HEK293 (cell line): ENCODE data around the gene FKBP5.

Experiments
- CTCF ChIA-PET: fragments of 350-600 bp; formaldehyde crosslinking; extraction: SDS; loops from one replicate; lab custom pipeline; 2021; ENCODE audit warnings: antibody characterized with exemption; lab: Yijun Ruan, JAX
- POLR2A ChIA-PET: fragments of 300-600 bp; formaldehyde crosslinking; extraction: SDS; loops from one replicate; lab custom pipeline; 2020; ENCODE audit warnings: antibody characterized with exemption, inconsistent platforms; lab: Yijun Ruan, JAX
- H3K27ac ChIP-seq: fragments of 200-500 bp; sonication (Bioruptor generic); 2 replicates; pipeline ENCODE4 v1.5.1; 2014; ENCODE audit warnings: low read depth, low read length, control low read depth, inconsistent platforms; ENCODE audit errors: extremely low read depth
- H3K36me3 ChIP-seq, 2 experiments: fragments of 200-500 bp in 1 of 2; sonication (Bioruptor generic) in 1 of 2; 1 replicate in 1 of 2; 2 replicates in 1 of 2; pipeline ENCODE4 v1.5.1; 2014 to 2017; ENCODE audit warnings: inconsistent platforms in 2 of 2, low read length in 2 of 2; ENCODE audit not compliant: control insufficient read depth in 2 of 2, insufficient read depth in 1 of 2
- H3K4me1 ChIP-seq: fragments of 200-500 bp; sonication (Bioruptor generic); 2 replicates; pipeline ENCODE4 v1.5.1; 2014; ENCODE audit warnings: mild to moderate bottlenecking, low read length, inconsistent platforms; ENCODE audit not compliant: control insufficient read depth, insufficient read depth
- H3K4me3 ChIP-seq: 2 replicates; pipeline ENCODE4 v1.5.1; 2011; ENCODE audit warnings: low read depth, mild to moderate bottlenecking, control low read depth, low read length, moderate library complexity
- H3K9me3 ChIP-seq: fragments of 200-500 bp; sonication (Bioruptor generic); 2 replicates; pipeline ENCODE4 v1.5.1; 2014; ENCODE audit warnings: low read depth, low read length, inconsistent platforms; ENCODE audit not compliant: control insufficient read depth, insufficient read depth
- CTCF ChIP-seq: fragments of 450-650 bp; formaldehyde crosslinking; IDR thresholded peaks from 2 replicates; pipeline ENCODE4 v1.5.1; 2016; ENCODE audit warnings: missing biosample characterization, missing genetic modification characterization
- GLI2 ChIP-seq: fragments of 450-650 bp; formaldehyde crosslinking; IDR thresholded peaks from 2 replicates; pipeline ENCODE4; 2017; ENCODE audit warnings: missing biosample characterization, missing genetic modification characterization, low read depth, borderline replicate concordance
- GLIS2 ChIP-seq: fragments of 450-650 bp; formaldehyde crosslinking; IDR thresholded peaks from 2 replicates; pipeline ENCODE4 v1.5.1; 2016; ENCODE audit warnings: missing biosample characterization, missing genetic modification characterization
- HOXA7 ChIP-seq: sonication (generic); formaldehyde crosslinking; IDR thresholded peaks from 2 replicates; pipeline ENCODE4 v1.8.1; 2022; ENCODE audit warnings: missing genetic modification reagents, borderline replicate concordance
- HOXC10 ChIP-seq: sonication (generic); formaldehyde crosslinking; IDR thresholded peaks from 2 replicates; pipeline ENCODE4 v1.8.1; 2023; ENCODE audit warnings: mild to moderate bottlenecking, missing genetic modification reagents
- IKZF3 ChIP-seq: fragments of 450-650 bp; IDR thresholded peaks from 2 replicates; pipeline ENCODE4 v1.5.0; 2018; ENCODE audit warnings: missing biosample characterization, mild to moderate bottlenecking, missing genetic modification characterization, moderate library complexity
- OVOL3 ChIP-seq: fragments of 450-650 bp; formaldehyde crosslinking; IDR thresholded peaks from 2 replicates; pipeline ENCODE4 v1.5.1; 2016; ENCODE audit warnings: missing biosample characterization, missing genetic modification characterization
- YY1 ChIP-seq: fragments of 450-650 bp; formaldehyde crosslinking; IDR thresholded peaks from 2 replicates; pipeline ENCODE4 v1.5.1; 2018; ENCODE audit warnings: missing biosample characterization, missing genetic modification characterization
- ZNF112 ChIP-seq: fragments of 450-650 bp; formaldehyde crosslinking; IDR thresholded peaks from 2 replicates; pipeline ENCODE4 v1.5.0; 2017; ENCODE audit warnings: missing biosample characterization, missing genetic modification characterization
- ZNF132 ChIP-seq: fragments of 450-650 bp; formaldehyde crosslinking; IDR thresholded peaks from 2 replicates; pipeline ENCODE4 v1.5.1; 2017; ENCODE audit warnings: missing biosample characterization, missing genetic modification characterization, borderline replicate concordance
- ZNF157 ChIP-seq: fragments of 450-650 bp; formaldehyde crosslinking; IDR thresholded peaks from 2 replicates; pipeline ENCODE4 v1.5.1; 2016; ENCODE audit warnings: missing biosample characterization, missing genetic modification characterization
- ZNF169 ChIP-seq: fragments of 450-650 bp; formaldehyde crosslinking; IDR thresholded peaks from 2 replicates; pipeline ENCODE4 v1.5.1; 2016; ENCODE audit warnings: missing biosample characterization, missing genetic modification characterization
- ZNF18 ChIP-seq: fragments of 450-650 bp; formaldehyde crosslinking; IDR thresholded peaks from 2 replicates; pipeline ENCODE4 v1.5.1; 2016; ENCODE audit warnings: missing biosample characterization, missing genetic modification characterization
- ZNF37A ChIP-seq: fragments of 450-650 bp; IDR thresholded peaks from 2 replicates; pipeline ENCODE4 v1.5.1; 2018; ENCODE audit warnings: missing biosample characterization, missing genetic modification characterization
- ZNF394 ChIP-seq: fragments of 450-650 bp; formaldehyde crosslinking; IDR thresholded peaks from 2 replicates; pipeline ENCODE4 v1.5.1; 2016; ENCODE audit warnings: missing biosample characterization, missing genetic modification characterization, mild to moderate bottlenecking, moderate library complexity, borderline replicate concordance
- ZNF513 ChIP-seq: fragments of 450-650 bp; IDR thresholded peaks from 2 replicates; pipeline ENCODE4 v1.5.1; 2018; ENCODE audit warnings: missing biosample characterization, missing genetic modification characterization
- ZNF521 ChIP-seq: fragments of 450-650 bp; formaldehyde crosslinking; IDR thresholded peaks from 2 replicates; pipeline ENCODE4 v1.5.1; 2017; ENCODE audit warnings: missing biosample characterization, mild to moderate bottlenecking, missing genetic modification characterization
- ZNF549 ChIP-seq: fragments of 450-650 bp; IDR thresholded peaks from 2 replicates; pipeline ENCODE4 v1.5.1; 2018; ENCODE audit warnings: missing biosample characterization, missing genetic modification characterization, mild to moderate bottlenecking, inconsistent platforms, moderate library complexity
- ZNF571 ChIP-seq: fragments of 450-650 bp; formaldehyde crosslinking; IDR thresholded peaks from 2 replicates; pipeline ENCODE4 v1.5.0; 2017; ENCODE audit warnings: missing biosample characterization, missing genetic modification characterization
- ZNF580 ChIP-seq: fragments of 450-650 bp; formaldehyde crosslinking; IDR thresholded peaks from 2 replicates; pipeline ENCODE4 v1.5.1; 2016; ENCODE audit warnings: missing biosample characterization, missing genetic modification characterization
- ZNF600 ChIP-seq: fragments of 450-650 bp; formaldehyde crosslinking; IDR thresholded peaks from 2 replicates; pipeline ENCODE4 v1.5.1; 2016; ENCODE audit warnings: missing biosample characterization, missing genetic modification characterization
- ZNF747 ChIP-seq: fragments of 450-650 bp; formaldehyde crosslinking; IDR thresholded peaks from 2 replicates; pipeline ENCODE4 v1.5.1; 2016; ENCODE audit warnings: missing biosample characterization, missing genetic modification characterization
- ZNF843 ChIP-seq: fragments of 450-650 bp; formaldehyde crosslinking; IDR thresholded peaks from 2 replicates; pipeline ENCODE4 v1.5.1; 2016; ENCODE audit warnings: missing biosample characterization, missing genetic modification characterization
- TF ChIP-seq, protein P1 (sequence below): fragments of 450-650 bp; formaldehyde crosslinking; IDR thresholded peaks from 2 replicates; pipeline ENCODE4 v1.5.1; 2016; ENCODE audit warnings: missing biosample characterization, missing genetic modification characterization, low read depth
- TF ChIP-seq, protein P2 (sequence below): IDR thresholded peaks from 2 replicates; pipeline ENCODE4 v1.6.1; 2011; ENCODE audit warnings: mild to moderate bottlenecking, low read depth, low read length, borderline replicate concordance
- TF ChIP-seq, protein P3 (sequence below): fragments of 450-650 bp; formaldehyde crosslinking; IDR thresholded peaks from 2 replicates; pipeline ENCODE4 v1.5.1; 2017; ENCODE audit warnings: missing biosample characterization, missing genetic modification characterization

The FKBP5 gene

GRCh38 chr6:35719830-35720733, 31.4 kb upstream of the FKBP5 start (continued):
- TF ChIP-seq, protein P1, sequence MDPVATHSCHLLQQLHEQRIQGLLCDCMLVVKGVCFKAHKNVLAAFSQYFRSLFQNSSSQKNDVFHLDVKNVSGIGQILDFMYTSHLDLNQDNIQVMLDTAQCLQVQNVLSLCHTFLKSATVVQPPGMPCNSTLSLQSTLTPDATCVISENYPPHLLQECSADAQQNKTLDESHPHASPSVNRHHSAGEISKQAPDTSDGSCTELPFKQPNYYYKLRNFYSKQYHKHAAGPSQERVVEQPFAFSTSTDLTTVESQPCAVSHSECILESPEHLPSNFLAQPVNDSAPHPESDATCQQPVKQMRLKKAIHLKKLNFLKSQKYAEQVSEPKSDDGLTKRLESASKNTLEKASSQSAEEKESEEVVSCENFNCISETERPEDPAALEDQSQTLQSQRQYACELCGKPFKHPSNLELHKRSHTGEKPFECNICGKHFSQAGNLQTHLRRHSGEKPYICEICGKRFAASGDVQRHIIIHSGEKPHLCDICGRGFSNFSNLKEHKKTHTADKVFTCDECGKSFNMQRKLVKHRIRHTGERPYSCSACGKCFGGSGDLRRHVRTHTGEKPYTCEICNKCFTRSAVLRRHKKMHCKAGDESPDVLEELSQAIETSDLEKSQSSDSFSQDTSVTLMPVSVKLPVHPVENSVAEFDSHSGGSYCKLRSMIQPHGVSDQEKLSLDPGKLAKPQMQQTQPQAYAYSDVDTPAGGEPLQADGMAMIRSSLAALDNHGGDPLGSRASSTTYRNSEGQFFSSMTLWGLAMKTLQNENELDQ (tag by site-specific recombination): no peak
- TF ChIP-seq ZNF747 (tag by site-specific recombination) (no peak), ZNF157 (no peak), IKZF3 (tag by site-specific recombination) (no peak), ZNF132 (tag by site-specific recombination) (no peak), GLI2 (tag by site-specific recombination) (no peak), ZNF600 (tag by site-specific recombination) (no peak), GLIS2 (tag by site-specific recombination) (peak; percentile 44; the same call in 1 of the 2 replicates), ZNF521 (tag by site-specific recombination) (no peak), HOXA7 (CRISPR knock-in tag) (no peak), ZNF513 (tag by site-specific recombination) (no peak), CTCF (tag by site-specific recombination) (no peak), ZNF112 (tag by site-specific recombination) (no peak), ZNF549 (no peak), ZNF843 (tag by site-specific recombination) (no peak), ZNF580 (no peak)
- TF ChIP-seq, protein P2, sequence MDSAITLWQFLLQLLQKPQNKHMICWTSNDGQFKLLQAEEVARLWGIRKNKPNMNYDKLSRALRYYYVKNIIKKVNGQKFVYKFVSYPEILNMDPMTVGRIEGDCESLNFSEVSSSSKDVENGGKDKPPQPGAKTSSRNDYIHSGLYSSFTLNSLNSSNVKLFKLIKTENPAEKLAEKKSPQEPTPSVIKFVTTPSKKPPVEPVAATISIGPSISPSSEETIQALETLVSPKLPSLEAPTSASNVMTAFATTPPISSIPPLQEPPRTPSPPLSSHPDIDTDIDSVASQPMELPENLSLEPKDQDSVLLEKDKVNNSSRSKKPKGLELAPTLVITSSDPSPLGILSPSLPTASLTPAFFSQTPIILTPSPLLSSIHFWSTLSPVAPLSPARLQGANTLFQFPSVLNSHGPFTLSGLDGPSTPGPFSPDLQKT: no peak

- POLR2A ChIA-PET: no interaction called here
- Histone ChIP-seq H3K36me3 (no peaks in the 10 kb centered on the region), H3K27ac (no peak overlapping the region), H3K4me1 (0 out of 2 replicates have a peak, but pooled peaks cover 5% of the 10 kb centered on the region), H3K4me3 (no peak overlapping the region), H3K9me3 (no peaks in the 10 kb centered on the region)
- CTCF ChIA-PET: no interaction called here
- TF ChIP-seq HOXC10 (CRISPR knock-in tag) (no peak), OVOL3 (tag by site-specific recombination) (no peak), ZNF843 (tag by site-specific recombination) (no peak), YY1 (tag by site-specific recombination) (no peak), ZNF169 (tag by site-specific recombination) (no peak), ZNF37A (no peak), ZNF18 (no peak), ZNF394 (tag by site-specific recombination) (no peak), ZNF571 (tag by site-specific recombination) (no peak)
- TF ChIP-seq, protein P3, sequence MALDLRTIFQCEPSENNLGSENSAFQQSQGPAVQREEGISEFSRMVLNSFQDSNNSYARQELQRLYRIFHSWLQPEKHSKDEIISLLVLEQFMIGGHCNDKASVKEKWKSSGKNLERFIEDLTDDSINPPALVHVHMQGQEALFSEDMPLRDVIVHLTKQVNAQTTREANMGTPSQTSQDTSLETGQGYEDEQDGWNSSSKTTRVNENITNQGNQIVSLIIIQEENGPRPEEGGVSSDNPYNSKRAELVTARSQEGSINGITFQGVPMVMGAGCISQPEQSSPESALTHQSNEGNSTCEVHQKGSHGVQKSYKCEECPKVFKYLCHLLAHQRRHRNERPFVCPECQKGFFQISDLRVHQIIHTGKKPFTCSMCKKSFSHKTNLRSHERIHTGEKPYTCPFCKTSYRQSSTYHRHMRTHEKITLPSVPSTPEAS (tag by site-specific recombination): no peak
Observed at GRCh38 chr6:35719404-35719829, 30.7 kb upstream of the FKBP5 start.
